GM23248 (cell line): ENCODE data around the gene KRT13.

ENCODE experiments used
- EZH2 ChIP-seq: fragments of 200-600 bp; sonication (generic); IDR thresholded peaks from 2 replicates; pipeline ENCODE4 v1.6.1; 2018; ENCODE audit warnings: antibody characterized with exemption, mild to moderate bottlenecking; ENCODE audit not compliant: insufficient read depth, poor library complexity, severe bottlenecking
- EZH2phosphoT487 ChIP-seq: fragments of 200-600 bp; sonication (generic); IDR thresholded peaks from 2 replicates; pipeline ENCODE4 v1.6.1; 2018; ENCODE audit warnings: antibody characterized with exemption, moderate library complexity, mild to moderate bottlenecking, low read depth; ENCODE audit not compliant: insufficient read depth

DNA sequence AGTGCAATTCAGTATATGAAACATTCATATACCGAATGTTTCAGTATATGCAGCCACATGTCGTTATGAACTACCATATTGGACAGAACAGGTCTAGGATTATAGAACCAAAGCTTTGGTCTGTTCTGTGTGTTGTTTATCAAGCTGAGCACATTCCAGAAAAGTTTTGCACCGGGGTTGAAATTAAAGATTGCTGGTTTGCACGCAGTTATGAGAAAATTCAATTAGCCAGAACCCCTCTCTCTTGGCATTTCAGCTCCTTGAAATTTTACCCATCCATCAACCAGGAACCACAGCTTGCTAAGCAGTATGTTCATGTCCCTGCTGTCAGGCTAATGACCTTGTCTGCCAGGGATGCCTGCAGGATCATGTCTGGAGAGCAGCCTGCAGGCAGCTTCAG is 47.7 kb downstream of the KRT13 start:
- TF ChIP-seq EZH2phosphoT487 (no peak), EZH2 (no peak)
